NCI-H1417 (cell line): Measurements from ENCODE around the gene IL5RA.

Experiments used
- DNase-seq, 3 experiments: peaks; one replicate each; lab custom pipeline; 2025; lab: John Stamatoyannopoulos, UW

The IL5RA gene, protein sequence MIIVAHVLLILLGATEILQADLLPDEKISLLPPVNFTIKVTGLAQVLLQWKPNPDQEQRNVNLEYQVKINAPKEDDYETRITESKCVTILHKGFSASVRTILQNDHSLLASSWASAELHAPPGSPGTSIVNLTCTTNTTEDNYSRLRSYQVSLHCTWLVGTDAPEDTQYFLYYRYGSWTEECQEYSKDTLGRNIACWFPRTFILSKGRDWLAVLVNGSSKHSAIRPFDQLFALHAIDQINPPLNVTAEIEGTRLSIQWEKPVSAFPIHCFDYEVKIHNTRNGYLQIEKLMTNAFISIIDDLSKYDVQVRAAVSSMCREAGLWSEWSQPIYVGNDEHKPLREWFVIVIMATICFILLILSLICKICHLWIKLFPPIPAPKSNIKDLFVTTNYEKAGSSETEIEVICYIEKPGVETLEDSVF

GRCh38 chr3:3110299-3110630 lies at the start of gene IL5RA:
TSS of gene IL5RA (minus strand) at chr3:3110374. CDS start at chr3:3104984, 5,390 bp downstream.
- DNase-seq, result peak in 2 of 3 experiments; percentile 60 to 77

DNA sequence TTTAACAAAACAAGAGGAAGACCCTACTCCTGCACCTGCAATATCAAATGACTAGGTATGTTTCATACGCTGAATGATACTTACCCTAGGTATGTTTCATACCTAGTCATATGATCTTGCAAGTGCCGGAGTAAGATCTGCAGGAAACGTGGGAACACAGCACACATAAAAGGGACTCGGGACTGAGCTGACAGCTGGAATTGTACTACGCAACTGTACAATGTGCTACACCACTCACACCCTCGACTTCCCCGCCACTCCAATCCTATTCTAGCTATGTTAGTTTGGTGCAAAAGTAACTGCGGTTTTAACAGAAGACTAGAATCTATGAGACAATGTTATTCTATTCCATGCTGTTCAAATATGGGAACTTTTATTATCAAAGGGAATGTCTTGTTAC lies 47.3 kb upstream of the IL5RA start:
- no peak for DNase-seq

GRCh38 chr3:3154879-3155610 lies 44.9 kb upstream of the IL5RA start:
- no peak for DNase-seq

DNA sequence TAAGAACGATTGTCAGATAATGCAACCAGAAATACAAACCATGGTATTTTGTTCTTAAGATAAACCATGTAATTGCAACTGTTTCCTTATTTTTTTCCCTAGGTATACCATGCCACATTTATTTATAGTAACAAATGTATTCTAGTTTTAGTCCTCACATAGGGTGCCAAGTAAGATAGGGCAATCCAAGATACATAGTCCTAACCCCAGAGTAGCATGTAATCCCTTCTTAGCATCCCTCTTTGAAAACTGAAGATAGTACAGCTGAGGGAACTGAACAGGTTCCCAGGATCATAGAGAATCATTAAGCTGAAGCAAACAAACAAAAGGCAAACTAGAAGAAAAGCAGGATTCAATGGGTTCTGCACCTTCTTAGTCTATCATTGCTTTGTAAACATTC lies 41.3 kb upstream of the IL5RA start:
- DNase-seq, result no peak

- DNase-seq, result no peak
These were observed 39.4 kb upstream of the IL5RA start for GRCh38 chr3:3149560-3149959.

DNA sequence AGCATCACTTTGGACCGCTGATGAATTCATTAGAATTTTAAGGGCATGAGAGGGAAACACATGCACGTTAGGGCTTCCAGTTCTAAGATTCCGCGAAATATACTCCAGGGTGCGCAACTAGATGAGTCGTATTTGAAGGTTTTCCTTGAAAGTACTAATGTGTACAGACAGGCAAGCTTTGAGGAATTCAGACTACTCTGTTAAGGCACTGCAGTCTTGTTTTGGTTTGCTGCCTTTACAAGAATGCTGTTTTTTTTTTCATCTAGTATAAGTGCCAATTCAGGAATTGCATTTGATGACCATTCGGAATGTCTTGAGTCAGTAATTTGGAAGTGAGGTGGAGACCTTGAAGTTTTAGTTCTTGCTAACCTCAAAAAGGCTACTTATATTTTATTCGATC lies 35.7 kb upstream of the IL5RA start:
- DNase-seq, result no peak

GRCh38 chr3:3141939-3142338 lies 31.8 kb upstream of the IL5RA start:
- DNase-seq, result no peak

GRCh38 chr3:3137526-3137925 lies 27.4 kb upstream of the IL5RA start:
- no peak for DNase-seq

- no peak for DNase-seq
These were observed 24.7 kb upstream of the IL5RA start for GRCh38 chr3:3134750-3135448.

DNA sequence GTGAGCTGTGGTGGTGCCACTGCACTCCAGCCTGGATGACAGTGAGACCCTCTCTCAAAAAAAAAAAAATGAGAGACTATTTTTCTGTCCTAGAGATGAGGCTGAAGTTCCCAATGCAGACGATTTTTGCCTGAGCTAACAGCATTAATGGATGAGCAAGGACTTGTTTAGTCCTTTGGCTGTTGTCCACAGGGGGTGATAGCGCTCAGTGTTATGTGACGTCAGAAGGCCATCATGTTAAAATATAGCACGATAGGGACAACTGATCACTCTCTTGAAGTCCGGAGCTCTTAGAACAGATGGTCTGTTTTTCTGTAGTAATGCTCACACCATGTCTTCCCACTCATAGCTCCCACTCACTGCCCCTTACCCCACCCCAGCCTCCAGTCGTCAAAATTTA lies 23.3 kb upstream of the IL5RA start:
- DNase-seq, result no peak

GRCh38 chr3:3129579-3129978 lies 19.4 kb upstream of the IL5RA start:
- no peak for DNase-seq

DNA sequence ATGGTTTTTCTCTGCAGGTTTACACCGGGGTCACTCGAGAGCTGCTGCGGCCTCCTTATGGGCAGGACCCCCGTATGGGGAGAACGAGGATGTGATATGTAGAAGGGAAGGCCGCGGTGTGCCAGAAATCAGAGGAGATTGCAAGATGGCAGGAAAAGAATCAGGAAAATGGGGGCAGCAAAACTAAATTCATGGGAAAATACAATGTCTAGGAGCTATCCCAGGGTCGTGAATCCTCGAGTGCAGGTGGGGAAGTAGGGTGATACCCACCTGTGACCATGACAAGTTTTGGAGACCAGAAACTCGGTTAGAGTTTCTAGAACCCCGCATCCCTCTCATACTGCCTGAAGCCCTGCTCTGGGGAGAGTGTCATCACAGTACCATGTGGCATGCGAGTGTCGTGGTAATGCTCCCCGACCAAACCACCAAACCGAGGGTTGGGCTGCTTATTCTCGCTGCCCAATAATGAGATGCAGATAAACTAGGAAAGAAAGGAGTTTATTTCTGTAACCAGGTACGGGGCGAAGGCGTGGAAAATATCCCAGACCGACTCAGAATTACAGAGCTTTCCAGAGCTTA lies 17.3 kb upstream of the IL5RA start:
- DNase-seq, result peak in 1 of 3 experiments; percentile 40

GRCh38 chr3:3126477-3127431 lies 16.6 kb upstream of the IL5RA start, which contains the start of gene TRNT1:
TSS of gene TRNT1 (plus strand) at chr3:3126940. CDS start at chr3:3129041, 2,101 bp downstream.
- peak; percentile 87 to 94 (median 90) for DNase-seq

DNA sequence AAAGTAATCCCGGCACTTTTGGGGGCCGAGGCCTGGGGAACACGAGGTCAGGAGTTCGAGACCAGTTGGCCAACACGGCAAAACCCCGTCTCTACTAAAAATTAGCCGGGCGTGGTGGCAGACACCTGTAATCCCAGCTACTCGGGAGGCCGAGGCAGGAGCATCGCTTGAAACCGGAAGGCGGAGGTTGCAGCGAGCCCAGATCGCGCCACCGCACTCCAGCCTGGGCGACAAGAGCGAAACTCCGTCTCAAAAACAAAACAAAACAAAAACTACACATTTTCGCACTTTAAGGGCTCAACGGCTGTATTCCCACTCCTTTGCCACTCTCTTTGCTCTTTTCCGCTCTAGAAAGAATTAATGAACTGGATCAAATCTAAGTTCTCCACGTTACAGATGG lies 15.8 kb upstream of the IL5RA start:
- no peak for DNase-seq

DNA sequence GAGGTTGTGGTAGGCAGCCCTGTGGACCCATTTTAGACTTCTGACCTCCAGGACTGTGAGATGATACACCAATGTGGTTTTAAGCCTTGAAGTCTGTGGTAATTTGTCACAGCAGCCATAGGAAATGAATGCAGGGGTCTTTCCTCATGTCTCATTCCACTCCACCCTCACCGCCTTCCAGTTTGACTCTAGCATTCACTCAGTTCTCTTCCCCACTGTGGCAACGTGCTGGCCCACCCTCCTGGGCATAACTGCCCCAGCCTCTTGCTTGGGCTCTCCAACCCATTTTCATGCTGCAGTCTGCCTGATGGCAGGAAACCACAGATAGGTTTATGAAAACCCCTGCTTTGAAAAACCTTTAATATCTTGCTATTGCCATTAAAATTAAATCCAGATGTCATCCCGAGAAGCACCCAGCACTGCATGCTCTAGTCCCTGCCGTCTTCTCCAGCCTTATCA lies 9.2 kb upstream of the IL5RA start:
- no peak for DNase-seq

DNA sequence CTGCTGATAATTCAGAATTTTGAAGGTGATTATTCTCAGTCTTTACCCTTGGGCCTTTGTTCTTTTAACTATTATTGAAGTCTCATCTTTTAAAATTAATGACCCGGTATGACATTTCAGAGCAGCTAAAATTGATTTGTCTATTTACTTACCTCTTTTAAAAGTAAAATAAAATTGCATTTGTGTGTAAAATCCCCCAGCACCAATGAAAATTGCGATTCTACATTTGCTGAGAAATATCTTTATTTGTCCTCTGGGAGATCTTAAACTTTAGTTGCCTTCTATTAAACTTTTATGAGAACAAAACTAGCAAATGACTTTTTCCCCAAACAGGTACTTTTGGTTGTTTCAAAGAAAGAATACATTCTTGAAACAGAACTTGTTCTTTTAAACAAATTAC lies 7.5 kb upstream of the IL5RA start:
- DNase-seq, result no peak

DNA sequence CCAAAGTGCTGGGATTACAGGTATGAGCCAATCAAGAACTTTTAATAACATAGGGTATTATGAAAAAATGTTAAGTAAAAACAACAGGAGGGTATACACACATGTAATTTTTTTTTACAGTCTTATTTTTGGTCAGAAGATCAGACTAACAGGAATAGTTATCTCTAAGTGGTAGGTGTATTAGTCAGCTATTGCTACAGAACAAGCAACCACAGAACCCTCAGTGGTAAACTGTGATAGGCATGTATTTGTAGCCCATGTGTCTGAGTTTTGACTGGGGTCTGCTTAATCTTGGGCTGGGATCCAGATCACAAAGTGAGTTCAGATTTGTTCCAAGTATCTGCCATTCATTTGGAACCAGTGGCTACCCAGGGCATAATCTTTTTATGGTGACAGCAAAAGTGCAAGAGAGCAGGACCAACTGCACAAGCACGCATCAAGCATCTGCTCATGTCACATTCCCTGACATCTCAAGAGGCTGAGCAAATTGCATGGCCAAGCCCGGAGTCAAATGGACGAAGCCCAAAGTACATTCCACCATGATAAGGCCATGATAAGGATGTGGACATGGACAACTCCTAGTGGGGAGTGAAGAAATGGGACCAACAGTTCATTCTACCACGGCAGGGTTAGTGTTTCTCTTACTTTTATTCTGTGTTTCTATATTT lies 3.0 kb upstream of the IL5RA start:
- no peak for DNase-seq

DNA sequence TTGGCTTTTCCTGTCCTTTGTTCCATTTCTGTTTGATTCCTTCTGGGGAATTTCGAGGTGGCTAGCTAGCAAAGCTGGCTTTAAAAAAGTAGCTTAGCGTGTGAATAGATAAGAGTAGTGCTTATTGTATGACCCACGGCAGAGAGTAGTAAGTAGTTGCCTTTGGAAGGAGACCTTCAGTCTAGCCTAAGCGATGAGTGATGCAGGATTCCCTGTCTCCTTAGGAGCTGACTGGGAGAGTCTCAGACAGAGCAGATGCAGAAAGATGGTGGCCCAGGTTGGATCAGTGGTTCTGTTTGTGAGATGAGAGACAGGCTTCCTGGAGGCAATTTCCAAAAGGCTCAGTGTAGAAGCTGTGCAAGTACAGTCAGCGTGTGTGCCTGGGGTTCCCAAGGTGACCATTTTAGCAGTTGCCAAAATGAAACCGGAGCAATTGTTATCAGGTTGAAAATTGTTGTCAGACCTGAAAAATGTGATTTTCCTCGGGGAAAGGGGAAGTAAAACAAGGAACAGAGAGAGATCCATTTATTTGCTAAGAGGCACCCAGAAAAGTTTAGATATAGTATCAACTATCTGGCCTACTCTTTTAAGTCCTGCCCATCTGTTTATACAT lies 681 bp upstream of the IL5RA start:
- DNase-seq, result peak in 2 of 3 experiments; percentile 12 to 30

- DNase-seq, result peak in 2 of 3 experiments; percentile 60 to 67
These were observed 521 bp downstream of the IL5RA start for GRCh38 chr3:3109407-3110298.
